Lower lobe of right lung (tissue), 2 donors: ENCODE results near the gene GABPB1. TPM values are rescaled to one million over a fixed set of nuclear protein-coding genes. Genes with fewer than 3 reads are reported as not detected.

Experiments
- ATAC-seq, 2 donors: fragments of 200-7000 bp; cut with Tn5 transposase; one replicate each; pipeline ENCODE4 v1.9.1; 2020 to 2022; ENCODE audit warnings: mild to moderate bottlenecking in 2 of 2, moderate library complexity in 2 of 2
- DNase-seq: peaks from one replicate; pipeline ENCODE4 v3.0.0-alpha.2; 2020
- H3K27ac ChIP-seq: fragments of 200-600 bp; one replicate; pipeline ENCODE4 v1.8.0; 2022
- H3K27me3 ChIP-seq: fragments of 200-600 bp; one replicate; pipeline ENCODE4 v1.8.0; 2022; ENCODE audit warnings: low read depth
- H3K36me3 ChIP-seq: fragments of 200-600 bp; one replicate; pipeline ENCODE4 v1.8.0; 2022; ENCODE audit warnings: mild to moderate bottlenecking
- H3K4me1 ChIP-seq: fragments of 200-600 bp; one replicate; pipeline ENCODE4 v1.8.0; 2022
- H3K4me3 ChIP-seq: fragments of 200-600 bp; one replicate; pipeline ENCODE4 v1.8.0; 2022; ENCODE audit warnings: mild to moderate bottlenecking
- H3K9me3 ChIP-seq: fragments of 200-600 bp; one replicate; pipeline ENCODE4 v1.8.0; 2022
- intact Hi-C: fragments of 100-400 bp; cut with DNase I; formaldehyde crosslinking; loops from one replicate; pipeline ENCODE4 v1.11.0; 2022
- total RNA-seq: library from RNA; stranded (reverse); fragmentation: NEBNext Ultra II Directional; extraction: Animal tissue kit (Norgen Biotek cat#: 25700); gene quantifications from one replicate; pipeline ENCODE4 v1.2.1, GENCODE V29; 2021
- TF ChIP-seq, protein P1 (sequence below): fragments of 200-600 bp; IDR thresholded peaks from one replicate; pipeline ENCODE4 v1.8.0; 2022; ENCODE audit warnings: antibody characterized with exemption, mild to moderate bottlenecking
- donor health status: DM: no; HTN: yes; CAD: no; lungs with severe emphysema.

The GABPB1 gene
- total RNA-seq, 1 donor from 2014 or later, result 17.8 TPM

DNA sequence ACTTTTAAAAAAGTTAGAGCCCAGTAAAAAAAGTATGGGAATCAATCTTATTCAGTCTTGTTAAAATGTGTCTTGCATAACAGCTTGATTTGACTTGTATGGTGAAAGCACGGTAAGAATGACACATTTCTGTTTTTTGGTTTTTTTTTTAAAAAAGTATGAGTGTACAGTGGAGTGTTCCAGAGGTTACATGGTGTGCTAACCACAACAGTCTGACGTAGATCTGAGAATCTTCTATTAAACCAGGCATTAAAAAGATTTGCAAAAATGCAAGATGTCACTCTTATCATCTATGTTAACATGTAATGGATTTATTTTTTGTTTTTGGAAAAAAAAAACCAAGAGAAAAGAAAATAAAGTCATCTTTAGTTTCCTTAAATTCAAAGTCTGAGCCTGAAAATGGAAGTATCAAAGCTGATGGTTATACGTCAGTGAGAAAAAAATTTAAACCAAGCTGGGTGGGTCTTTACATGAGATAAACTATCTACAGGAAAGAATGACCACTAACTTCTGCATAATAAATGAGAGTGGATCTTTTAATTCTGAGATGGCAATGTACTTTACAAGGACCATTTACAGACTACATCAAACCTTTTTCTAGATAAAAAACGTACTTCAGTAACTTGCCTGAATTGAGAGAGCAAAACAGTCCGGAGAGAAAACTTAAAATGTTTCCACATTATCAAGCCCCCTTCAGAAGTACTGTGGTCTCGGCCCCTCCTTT is 1.6 kb downstream of the GABPB1 start:
- H3K27ac ChIP-seq, result peak overlapping the region; percentile 100
- H3K4me3 ChIP-seq, result peak overlapping the region; percentile 92
- DNase-seq, result no peak
- peaks cover 62% of the 10 kb centered on the region for H3K4me1 ChIP-seq
- peak; percentile 52 to 57 for ATAC-seq
- no peaks in the 10 kb centered on the region for H3K36me3 ChIP-seq
- intact Hi-C loops, result no loop called here
- TF ChIP-seq, protein P1, sequence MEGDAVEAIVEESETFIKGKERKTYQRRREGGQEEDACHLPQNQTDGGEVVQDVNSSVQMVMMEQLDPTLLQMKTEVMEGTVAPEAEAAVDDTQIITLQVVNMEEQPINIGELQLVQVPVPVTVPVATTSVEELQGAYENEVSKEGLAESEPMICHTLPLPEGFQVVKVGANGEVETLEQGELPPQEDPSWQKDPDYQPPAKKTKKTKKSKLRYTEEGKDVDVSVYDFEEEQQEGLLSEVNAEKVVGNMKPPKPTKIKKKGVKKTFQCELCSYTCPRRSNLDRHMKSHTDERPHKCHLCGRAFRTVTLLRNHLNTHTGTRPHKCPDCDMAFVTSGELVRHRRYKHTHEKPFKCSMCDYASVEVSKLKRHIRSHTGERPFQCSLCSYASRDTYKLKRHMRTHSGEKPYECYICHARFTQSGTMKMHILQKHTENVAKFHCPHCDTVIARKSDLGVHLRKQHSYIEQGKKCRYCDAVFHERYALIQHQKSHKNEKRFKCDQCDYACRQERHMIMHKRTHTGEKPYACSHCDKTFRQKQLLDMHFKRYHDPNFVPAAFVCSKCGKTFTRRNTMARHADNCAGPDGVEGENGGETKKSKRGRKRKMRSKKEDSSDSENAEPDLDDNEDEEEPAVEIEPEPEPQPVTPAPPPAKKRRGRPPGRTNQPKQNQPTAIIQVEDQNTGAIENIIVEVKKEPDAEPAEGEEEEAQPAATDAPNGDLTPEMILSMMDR, result no peak
- H3K9me3 ChIP-seq, result no peaks in the 10 kb centered on the region
- H3K27me3 ChIP-seq, result no peaks in the 10 kb centered on the region

DNA sequence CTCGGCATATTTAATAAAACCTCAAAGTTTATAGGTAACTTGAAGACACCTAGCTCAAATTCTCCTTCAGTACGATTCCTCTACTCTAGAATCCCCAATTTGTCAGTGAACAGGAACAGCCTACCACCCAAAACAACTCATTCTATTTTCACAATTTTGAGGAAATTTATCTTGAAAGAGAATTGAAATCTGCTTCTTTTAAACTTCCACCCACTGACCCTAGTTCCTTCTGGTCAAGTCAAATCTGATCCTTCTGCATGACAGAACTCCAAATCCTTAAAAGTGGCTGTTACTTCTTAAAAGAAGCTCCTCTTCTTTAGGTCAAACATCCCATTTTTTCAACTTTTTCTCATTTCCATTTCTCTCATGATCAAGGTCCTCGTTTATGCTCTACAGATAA is 4.4 kb downstream of the GABPB1 start:
- no peaks in the 10 kb centered on the region for H3K36me3 ChIP-seq
- intact Hi-C loops, result no loop called here
- no peaks in the 10 kb centered on the region for H3K9me3 ChIP-seq
- ATAC-seq, result no peak
- no peak for DNase-seq
- no peak overlapping the region for H3K4me3 ChIP-seq
- H3K27me3 ChIP-seq, result no peaks in the 10 kb centered on the region
- TF ChIP-seq, protein P1, result no peak
- H3K4me1 ChIP-seq, result peaks cover 44% of the 10 kb centered on the region
- H3K27ac ChIP-seq, result no peak overlapping the region

DNA sequence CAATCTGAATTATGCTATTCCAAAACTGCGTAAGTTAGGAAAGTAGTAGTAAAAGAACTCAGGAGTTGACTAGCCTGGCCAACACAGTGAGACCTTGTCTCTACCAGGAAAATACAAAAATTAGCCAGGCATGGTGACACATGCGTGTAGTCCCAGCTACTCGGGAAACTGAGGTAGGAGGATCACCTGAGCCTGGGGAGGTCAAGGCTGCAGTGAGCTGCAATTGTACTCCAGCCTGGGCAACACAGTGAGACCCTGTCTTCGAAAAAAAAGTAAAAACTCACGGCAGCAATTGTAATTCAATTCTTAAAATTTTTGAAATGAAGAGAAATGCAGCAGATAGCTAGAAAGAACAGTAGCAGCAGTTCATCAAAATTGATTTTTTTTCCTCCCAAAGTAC is 9.7 kb downstream of the GABPB1 start:
- peaks cover 15% of the 10 kb centered on the region for H3K4me1 ChIP-seq
- intact Hi-C loops, result no loop called here
- TF ChIP-seq, protein P1, result no peak
- no peak overlapping the region for H3K4me3 ChIP-seq
- ATAC-seq (no peak), DNase-seq (no peak)
- no peaks in the 10 kb centered on the region for H3K27me3 ChIP-seq
- no peaks in the 10 kb centered on the region for H3K36me3 ChIP-seq
- no peak overlapping the region for H3K27ac ChIP-seq
- no peaks in the 10 kb centered on the region for H3K9me3 ChIP-seq

DNA sequence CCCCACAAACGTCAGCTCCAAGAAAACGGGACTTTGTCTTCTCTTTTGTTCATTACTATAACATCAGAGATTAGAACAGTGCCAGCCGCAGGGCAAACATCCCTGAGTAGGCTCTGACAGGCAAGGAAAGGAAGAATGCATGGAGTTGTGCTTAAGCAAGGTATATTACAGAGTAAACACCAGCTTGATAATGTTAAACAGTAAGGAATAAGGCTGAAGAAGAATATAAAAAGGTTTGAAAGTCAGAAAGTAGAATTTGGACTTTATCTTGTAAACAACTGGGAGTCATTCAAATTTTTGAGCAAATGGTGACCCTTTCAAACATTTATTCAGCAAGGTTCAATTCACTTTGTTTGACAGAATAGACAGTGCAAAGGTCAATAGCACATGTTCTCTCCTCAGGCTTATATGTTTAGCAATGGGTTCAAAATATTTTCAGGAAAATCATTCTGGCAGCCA is 11.0 kb downstream of the GABPB1 start:
- H3K36me3 ChIP-seq, result no peaks in the 10 kb centered on the region
- no peak for DNase-seq
- no peak overlapping the region for H3K27ac ChIP-seq
- H3K4me3 ChIP-seq, result no peak overlapping the region
- intact Hi-C loops, result no loop called here
- no peaks in the 10 kb centered on the region for H3K27me3 ChIP-seq
- no peak for ATAC-seq
- peaks cover 2% of the 10 kb centered on the region for H3K4me1 ChIP-seq
- H3K9me3 ChIP-seq, result no peaks in the 10 kb centered on the region
- TF ChIP-seq, protein P1, result no peak

DNA sequence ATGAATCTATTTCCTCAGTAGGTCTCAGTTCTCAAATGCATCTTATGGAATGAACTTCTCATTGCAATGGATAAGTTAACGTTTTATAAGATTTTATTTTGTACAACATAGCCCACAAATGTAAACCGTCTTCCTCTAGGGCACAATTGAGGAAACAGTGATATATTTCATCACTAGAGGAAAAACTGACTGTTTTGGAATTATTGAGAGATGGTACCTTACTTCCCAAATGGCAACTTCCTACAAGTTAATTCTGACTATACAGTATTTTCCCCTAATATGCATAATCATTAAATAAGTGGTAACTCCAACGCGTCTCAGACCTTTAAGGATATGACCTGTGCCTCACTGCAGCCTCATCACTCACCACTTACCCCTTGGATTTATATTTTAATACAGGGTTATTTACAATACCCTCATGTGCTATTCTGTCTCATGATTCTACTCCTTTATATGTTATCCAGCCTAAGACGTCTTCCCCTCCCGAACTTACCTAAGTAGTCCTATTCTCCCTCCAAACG is 13.3 kb downstream of the GABPB1 start:
- Histone ChIP-seq H3K4me3 (no peak overlapping the region), H3K9me3 (no peaks in the 10 kb centered on the region), H3K4me1 (no peaks in the 10 kb centered on the region), H3K27ac (no peak overlapping the region), H3K36me3 (no peaks in the 10 kb centered on the region), H3K27me3 (no peaks in the 10 kb centered on the region)
- TF ChIP-seq, protein P1, result no peak
- no peak for ATAC-seq
- intact Hi-C loops, result no loop called here
- no peak for DNase-seq
